CD4-positive, alpha-beta T cell treated with Interleukin-12 subunit alpha and Interleukin-12 subunit beta, for 1 hour (primary cell): Measurements from ENCODE around the gene FRG2C.
"Not testable (repeated sequence)": the region's sequence is repeated elsewhere in the genome, so short reads cannot be mapped to it uniquely, and the experiment has no call there.

Experiments
- DNase-seq: peaks from one replicate; pipeline ENCODE4 v3.0.0-alpha.2; 2020

Gene FRG2C

DNA sequence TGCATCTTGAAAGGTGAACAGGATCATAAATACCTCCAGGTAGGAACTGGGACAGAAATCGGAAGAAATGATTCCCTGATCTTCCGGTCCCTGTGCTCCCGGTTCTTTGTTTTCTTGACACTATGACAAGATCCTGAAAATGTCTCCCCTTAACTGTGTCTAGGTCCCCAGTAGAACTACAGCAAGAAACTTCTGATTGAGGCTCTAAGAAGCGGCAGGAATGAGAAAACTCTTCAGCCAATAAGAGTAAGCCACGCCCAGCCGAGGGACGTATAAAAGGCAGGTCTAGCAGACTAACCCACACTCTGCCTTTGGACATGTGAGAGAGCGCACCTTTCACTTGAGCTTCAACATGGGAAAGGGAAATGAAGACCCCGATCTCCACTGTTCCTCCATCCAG is at the start of gene FRG2C:
Gene FRG2C (plus strand): TSS at position 301 of the 400 bp plus-strand sequence. CDS start 52 bp downstream, at position 353.
- not testable (repeated sequence) for DNase-seq

DNA sequence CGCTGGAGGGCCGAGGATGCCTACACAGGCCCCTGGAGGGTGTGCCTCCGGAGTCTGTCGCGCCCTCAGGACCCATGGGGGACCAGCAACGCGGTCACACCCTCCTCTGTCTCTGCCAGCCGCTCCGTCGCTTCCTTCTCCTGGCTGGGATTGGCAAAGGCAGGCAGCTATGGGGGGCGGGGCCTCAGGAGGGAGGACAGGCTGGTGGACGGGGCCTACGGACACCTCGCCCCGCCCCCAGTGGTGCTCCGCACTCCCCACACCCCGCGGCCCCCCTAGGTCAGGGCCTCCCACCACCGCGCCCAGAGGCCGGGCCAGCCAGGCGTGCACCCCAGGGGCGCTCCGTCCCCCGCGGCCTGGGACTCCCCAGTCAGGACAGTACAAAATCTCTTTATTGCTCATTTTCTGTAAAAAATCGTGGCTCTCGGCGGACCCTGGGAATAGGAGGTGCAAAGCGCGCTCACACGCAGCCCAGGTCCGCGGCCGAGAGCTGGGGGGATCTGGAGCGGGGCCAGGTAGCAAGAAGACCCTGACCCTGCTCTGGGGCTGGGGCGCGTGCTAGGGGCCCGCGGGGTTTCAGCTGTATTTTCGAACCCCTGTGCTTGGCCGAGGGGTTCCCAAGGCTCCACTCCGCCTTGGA is 45.3 kb upstream of the FRG2C start:
- not testable (repeated sequence) for DNase-seq

DNA sequence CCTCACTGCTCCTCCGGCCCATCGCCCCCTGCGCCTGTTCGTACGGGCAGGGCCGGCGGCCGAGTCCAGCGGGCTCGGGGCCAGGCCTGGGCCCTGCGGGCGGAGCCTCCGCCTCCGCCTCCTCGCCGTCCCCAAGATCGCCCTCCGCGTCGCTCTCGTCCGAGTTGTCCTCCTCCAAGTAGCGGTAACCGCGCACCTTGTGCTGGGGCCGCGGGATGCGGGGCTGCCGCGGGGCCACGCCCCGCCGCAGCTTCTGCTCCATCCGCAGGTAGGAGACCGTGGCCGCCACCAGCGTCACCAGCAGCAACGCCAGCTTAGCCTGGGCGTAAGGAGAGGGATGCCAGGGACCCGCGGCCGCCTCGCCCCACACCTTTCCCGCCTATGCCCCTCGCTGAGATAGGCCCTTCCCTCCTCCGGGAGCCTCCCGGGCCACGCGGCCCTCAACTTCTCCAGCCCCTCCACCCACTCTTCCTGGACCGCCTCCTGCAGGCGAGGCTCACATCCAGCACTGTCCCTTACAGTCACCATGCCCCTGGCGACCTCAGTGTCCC is 44.6 kb upstream of the FRG2C start:
- DNase-seq: not testable (repeated sequence)

DNA sequence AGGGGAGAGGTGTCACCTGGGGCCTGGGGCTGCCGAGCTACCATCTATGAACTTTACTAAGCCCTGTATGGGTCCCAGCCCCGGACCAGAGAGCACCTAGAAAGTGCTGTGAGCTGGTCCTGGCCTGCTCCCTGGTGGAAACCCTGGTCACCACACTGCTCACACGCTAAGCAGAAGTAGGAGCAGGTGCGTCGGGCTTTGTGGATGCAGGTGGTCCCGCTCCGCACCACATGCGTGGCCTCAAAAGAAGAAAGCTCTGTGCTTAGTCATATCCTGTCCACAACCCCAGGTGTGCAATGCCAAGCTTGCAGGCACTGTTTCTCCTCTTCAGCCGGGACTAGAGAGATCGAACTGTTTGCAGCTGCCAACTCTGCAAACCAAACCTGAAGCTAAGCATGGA is 42.4 kb upstream of the FRG2C start:
- not testable (repeated sequence) for DNase-seq

DNA sequence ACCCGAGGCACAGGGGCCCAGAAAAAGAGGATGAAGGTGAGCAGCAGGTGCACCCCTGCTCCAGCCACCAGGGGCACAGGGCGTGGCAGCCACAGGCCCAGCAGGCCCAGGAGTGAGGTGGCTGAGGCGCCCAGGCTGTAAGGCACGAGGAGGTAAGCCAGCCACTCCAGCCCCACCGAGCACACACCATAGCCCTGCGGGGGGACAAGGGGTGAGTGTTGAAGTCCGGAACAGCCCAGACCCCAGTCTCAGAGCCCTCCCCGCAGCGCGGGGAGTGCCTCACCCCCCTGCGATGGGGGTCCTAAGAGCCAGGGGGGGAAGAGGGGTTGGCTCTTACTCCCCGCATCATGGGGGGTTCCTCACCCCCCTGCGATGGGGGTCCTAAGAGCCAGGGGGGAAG is 40.5 kb upstream of the FRG2C start:
- not testable (repeated sequence) for DNase-seq

DNA sequence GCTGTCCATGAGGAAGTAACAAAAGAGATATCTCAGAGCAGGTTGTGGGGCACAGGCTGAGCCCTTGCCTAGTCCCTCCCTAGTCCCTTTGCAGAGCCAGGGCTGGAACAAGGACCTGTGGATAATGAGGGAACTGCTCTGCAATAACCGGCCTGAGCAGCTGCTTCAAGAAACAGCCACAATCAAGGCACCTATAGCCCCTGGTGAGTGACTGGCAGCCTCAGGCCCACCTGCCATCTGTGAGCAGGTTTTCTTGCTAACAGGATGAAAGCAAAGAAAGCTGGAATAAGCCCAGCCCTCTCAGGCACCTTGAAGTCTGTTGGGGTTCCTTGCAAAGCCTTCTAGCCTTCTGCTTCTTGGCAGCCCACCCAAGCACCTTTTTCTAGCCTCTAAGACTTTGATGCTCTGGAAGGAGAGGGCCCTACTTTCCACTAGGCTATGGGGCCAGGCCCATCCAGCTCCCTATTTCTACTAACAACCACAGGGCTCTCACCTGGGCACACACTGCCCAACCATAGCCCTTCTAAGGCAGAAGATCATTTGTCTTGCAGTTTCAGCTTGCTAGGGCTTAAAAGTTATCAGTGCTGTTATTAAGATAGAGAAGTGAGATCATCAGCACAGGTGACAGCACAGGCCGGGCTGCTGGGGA is 33.1 kb upstream of the FRG2C start:
- not testable (repeated sequence) for DNase-seq

DNA sequence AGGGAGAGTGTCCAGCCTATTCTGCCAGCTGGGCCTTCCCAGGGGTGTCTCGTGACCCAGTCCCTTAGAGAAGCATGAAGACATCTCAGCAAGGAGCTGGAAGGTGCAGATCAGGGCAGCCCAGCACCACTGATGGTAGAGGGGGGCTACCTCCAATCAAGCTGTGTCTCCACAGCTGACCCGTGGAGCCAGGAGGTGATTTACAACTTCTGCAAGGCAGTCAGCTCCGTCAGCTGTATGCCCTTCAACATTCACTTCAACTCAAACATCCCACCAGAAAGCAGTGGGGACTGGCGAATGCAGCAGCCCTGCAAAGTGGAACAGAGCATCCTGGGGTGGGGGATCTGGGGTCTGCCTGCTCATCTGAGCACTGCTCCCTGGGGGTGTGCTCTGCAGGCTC is 32.6 kb upstream of the FRG2C start:
- no peak for DNase-seq

DNA sequence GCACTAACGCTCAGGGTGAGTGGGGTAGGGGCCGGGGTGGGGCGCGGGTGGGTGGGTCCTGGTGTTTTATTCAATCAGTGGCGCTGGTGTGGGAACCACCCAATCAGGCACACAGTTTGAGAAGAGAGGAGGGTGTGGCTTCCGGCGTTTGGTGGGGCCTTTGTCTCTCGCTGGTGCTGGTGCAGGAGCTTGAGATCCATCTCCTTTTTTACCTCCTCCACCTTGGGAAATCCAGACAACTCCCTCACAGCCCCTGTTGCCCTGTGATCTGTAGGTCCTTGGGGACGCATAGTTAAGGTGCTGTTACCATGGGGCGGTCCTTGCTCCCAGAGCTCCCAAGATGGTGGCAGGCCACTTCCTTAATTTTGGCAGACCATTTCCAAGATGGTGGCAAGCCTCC is 25.2 kb upstream of the FRG2C start:
- DNase-seq: not testable (repeated sequence)

DNA sequence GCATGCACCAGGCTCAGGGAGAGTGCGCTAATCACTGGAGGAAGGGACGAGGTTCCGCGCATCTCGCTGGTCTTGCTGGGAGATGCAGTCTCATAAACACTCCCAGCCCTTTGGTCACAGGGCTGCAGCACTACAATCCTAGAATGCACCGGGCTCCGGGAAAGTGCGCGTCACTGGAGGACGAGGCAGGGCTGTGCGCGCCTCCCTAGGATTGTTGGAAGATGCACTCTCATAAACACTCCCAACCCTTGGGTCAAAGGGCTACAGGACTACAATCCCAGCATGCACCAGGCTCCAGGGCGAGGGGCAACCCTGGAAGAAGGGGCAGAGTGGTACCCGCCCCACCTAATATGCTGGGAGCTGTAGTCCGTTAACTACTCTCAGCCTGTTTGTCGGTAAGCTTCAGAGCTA is 23.0 kb upstream of the FRG2C start:
- peak; percentile 30 for DNase-seq

DNA sequence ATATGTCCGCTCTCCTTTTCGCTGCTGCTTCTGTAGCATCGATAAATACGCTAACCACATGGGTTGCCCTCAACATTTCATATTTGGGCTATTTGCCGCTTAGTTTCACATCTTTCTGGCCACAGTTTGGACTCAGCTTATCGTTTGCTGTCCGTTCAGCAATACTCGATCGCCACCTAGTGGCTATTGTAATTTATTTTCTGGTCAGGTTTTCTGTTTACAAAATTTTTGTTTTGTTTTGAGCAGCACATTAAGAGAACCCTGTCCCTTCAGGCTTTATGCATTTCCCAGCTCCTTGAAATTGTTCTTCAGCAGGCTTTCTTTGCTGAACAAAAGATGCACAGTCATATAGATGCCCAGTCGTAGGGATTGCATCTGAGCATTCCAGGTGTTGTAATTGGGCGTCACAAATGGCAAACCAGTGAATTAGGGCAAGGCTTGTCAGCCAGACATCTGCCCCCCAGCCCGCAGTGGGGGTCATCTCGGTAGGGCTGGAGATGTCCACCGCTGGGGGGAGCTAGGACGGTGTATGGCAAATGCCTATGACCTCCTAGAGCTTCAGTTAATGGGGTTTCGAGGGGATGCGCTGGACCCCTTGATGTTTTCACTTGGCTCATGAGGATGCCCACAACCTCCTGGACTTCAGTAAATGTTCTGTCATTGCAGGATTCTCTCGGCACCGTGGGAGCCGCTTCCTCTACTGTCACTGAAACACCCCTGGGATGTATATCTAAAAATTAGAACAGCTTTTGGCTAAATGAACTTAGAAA is 20.9 kb upstream of the FRG2C start:
- DNase-seq: peak; percentile 30

DNA sequence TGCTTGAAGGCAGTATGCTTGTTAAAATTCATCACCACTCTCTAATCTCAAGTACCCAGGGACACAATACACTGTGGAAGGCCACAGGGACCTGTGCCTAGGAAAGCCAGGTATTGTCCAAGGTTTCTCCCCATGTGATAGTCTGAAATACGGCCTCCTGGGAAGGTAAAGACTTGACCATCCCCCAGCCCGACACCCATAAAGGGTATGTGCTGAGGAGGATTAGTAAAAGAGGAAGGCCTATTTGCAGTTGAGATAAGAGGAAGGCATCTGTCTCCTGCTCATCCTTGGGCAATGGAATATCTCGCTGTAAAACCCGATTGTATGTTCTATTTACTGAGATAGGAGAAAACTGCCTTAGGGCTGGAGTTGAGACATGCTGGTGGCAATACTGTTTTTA is 18.6 kb upstream of the FRG2C start:
- not testable (repeated sequence) for DNase-seq

DNA sequence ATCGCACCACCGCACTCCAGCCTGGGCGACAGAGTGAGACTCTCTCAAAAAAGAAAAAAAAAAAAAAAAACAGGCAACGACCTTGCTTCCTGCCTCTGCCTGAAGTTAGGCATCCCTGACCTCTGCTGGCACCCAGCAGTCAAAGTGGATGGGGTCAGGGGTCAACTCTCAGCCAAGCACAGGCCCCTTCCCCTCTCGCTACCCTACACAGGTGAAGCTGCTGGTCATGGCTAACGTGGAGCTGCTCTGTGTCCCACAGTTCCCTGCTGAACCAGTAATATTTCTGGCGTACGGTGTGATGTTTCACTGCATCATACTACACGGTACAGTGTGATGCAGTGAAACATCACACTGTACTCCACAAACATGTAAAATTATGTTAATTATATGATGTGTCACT is 13.9 kb upstream of the FRG2C start:
- DNase-seq: no peak

DNA sequence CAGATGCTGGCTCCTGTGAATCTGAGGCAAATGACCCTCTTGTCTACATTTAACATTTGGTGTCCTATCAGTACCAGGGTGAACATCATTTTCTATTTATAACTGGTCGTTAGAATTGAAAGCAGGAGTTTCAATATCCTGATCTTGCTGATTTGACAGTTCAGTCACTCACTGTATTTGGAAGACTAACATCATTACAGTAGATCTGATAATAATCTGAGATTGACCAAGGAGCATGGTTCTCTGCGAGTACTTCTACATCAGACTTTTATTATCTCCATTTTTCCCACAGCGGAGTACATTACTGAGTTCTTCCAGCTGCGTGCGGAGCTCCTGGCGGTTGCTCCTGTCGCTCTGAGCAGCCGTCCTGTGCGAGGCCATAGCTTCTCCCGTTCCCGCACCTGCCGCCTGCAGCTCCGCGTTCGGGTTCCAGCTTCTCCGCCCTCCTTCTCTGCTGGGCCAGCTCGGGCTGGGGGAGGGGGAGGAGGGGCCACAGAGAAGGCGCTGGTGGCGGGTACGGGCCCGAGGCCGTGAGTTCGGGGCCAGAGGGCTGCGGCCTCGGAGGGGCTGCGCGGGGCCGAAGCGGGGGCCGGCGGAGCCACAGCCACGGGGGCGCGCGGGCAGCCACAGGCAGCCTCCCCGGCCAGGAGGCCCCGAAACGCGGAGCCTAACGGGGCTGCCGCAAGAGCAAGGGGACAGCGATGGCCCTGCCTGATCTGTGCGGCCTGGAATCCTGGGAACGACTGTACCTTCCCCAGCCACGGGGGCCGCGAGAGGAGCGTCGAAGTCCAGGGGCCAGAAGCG is 8.8 kb upstream of the FRG2C start:
- DNase-seq: not testable (repeated sequence)

DNA sequence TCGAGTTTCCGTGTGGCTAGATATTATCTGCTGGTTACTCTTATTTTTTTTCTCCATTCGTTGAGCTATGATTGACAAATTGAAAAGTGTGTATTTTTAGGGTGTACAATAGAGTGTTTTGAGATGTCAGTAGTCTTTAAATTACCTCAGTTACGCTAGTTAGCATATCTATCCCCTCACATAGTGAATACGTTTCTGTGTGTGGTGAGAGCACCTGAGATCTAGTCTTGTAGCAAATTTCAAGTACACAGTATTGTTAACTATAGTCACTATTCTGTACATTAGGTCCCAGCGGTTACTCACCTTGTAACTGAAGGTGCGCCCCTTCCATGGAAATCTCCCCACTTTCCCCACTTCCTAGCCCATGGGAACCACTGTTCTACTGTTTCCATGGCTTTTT is 8.2 kb upstream of the FRG2C start:
- not testable (repeated sequence) for DNase-seq

DNA sequence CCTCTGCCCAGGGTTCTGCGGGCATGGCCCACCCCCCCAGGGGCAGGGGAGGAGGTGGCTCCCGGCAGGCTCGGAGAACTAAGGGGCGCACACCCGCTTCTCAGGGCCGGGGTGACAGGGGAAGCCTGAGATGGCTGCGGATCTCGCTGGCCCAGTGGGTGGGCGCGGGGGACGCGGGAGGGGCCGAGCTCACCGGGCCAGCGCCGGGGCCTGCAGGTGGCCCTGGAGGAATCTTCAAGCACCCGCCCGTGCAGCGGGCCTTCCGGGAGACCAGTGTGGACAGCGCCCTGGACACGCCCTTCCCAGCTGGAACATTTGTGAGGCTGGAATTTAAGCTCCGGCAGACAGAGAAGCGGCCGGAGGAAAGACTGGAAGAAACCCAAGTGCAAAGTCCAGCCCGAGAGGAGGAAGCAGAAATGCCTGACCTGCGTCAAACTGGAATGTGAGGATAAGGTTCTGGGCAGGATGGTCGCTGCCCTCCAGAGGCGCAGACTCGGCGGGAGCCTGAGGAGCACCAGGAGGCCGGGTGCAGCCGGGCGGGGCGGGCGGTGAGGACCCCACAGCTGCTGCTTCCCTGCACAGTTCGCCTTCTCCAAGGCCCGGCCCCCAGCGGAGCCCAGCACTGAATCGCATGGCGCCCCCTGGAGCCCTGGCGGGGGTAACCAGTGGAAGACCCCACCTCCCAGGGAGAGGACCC is 5.6 kb upstream of the FRG2C start:
- not testable (repeated sequence) for DNase-seq

DNA sequence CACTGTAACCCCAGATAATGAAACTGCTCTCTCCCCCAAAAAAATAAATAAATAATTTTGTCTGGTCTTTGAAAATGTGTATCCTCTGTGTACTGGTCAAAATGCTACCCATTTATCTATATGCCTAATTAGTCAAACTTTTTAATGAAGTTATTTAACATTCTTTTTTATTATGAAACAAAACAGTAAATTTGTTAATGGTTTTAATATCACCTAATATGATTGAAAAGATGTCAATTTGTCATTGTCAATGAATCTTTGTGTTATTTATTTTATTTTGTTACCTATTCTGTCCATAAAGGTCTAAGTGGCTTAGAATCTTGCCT is 5.1 kb upstream of the FRG2C start:
- DNase-seq: not testable (repeated sequence)

DNA sequence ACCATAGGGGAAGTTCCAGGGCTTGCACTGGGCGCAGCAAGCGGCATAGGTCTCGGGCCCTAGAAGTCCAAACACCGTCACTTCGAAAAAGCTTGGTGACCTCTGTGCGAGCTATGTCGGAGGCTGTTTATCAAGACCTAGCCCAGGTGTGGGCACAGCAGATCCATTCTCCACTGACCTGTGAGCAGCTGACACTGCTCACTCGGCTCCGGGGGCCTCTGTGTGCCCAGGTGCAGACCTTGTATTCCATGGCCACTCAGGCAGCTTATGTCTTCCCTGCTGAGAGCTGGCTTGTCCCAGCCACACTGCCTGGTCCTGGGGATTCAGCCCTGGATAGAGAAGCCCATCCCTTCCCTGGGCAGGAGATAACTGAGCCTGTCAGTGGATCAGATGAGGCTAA is 1.5 kb downstream of the FRG2C start:
- DNase-seq: not testable (repeated sequence)

DNA sequence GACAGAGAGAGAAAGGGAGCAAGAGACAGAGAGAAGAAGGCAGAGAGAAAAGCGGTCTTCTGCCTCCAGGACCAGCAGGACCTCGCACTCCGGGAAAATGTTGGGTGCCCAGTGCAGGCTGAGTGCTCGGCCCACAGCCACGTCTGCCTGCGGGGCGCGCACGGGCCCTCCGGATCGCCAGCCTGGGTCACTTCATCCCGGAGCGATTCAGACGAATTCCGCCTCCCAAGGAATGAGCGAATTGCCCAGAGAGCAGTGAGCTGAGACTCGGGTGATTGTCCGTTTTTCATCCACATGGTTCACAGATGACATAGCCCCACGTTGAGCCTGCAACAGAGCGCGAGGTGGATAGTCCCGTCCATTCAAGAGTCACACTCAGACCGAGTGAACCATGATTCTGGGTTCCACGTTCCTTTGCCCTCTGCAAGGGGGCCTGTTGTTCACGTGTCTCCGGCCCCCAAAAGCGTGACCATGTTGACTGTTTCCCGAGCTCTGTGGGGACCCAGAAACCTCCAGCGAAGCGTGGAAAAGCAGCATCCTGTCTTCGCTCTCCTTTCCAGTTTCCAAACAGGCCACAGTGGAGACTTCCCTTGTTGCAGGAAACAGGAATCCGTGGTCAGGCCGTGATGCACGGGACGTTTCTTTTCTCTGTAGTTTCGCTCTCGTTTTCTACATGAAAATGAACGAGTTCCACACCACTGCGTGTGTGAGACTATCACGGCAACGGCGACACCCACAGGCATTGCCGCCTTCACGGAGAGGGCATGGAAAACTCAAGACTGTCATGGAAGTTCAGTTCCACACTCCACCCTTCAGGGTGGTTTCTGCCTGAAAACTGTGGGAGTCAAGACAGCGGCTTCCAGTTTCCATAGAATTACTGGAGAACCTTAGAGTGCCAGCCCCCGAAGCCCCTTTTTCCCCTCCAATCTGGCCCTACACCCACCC is 3.9 kb downstream of the FRG2C start:
- not testable (repeated sequence) for DNase-seq

DNA sequence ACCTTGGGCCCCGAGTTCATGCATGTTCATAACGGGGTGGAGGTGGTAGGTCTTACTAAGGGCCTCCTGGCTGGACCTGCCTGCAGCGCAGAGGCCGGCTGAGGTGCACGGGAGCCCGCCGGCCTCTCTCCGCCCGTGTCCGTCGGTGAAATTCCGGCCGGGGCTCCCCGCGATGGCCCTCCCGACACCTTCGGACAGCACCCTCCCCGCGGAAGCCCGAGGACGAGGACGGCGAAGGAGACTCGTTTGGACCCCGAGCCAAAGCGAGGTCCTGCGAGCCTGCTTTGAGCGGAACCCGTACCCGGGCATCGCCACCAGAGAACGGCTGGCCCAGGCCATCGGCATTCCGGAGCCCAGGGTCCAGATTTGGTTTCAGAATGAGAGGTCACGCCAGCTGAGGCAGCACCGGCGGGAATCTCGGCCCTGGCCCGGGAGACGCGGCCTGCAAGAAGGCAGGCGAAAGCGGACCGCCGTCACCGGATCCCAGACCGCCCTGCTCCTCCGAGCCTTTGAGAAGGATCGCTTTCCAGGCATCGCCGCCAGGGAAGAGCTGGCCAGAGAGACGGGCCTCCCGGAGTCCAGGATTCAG is 4.7 kb downstream of the FRG2C start:
- peak; percentile 25 for DNase-seq
